Mesenchymal stem cell (in vitro differentiated cells and primary cell): ENCODE results near the gene EFTUD2.
A peak's percentile ranks its signal among the peaks of the same experiment; 100 is the strongest.

Experiments
- DNase-seq: peaks from one replicate; pipeline ENCODE4 v3.0.0-alpha.2; 2013
- H2AFZ ChIP-seq: one replicate; pipeline ENCODE4 v1.6.1; 2013; ENCODE audit warnings: low read depth, mild to moderate bottlenecking, control low read depth, inconsistent platforms, low read length, moderate library complexity
- H2AK5ac ChIP-seq: 2 replicates; pipeline ENCODE4 v1.6.1; 2013; ENCODE audit warnings: low read length, moderate library complexity, mild to moderate bottlenecking, inconsistent platforms; ENCODE audit not compliant: severe bottlenecking
- H2BK120ac ChIP-seq: one replicate; pipeline ENCODE4 v1.6.1; 2013; ENCODE audit warnings: low read depth, mild to moderate bottlenecking, inconsistent platforms, low read length, moderate library complexity
- H2BK12ac ChIP-seq, 2 experiments: one replicate each; pipeline ENCODE4 v1.6.1; 2013; ENCODE audit warnings: inconsistent platforms in 2 of 2, low read length in 2 of 2, mild to moderate bottlenecking in 2 of 2, moderate library complexity in 2 of 2, control low read depth in 1 of 2
- H2BK15ac ChIP-seq: one replicate; pipeline ENCODE4 v1.6.1; 2013; ENCODE audit warnings: mild to moderate bottlenecking, low read depth, inconsistent platforms; ENCODE audit not compliant: poor library complexity, severe bottlenecking
- H2BK5ac ChIP-seq: 2 replicates; pipeline ENCODE4 v1.6.1; 2013; ENCODE audit warnings: low read depth, mild to moderate bottlenecking, low read length, control low read depth, inconsistent platforms; ENCODE audit not compliant: poor library complexity, severe bottlenecking
- H3K14ac ChIP-seq, 2 experiments: one replicate each; pipeline ENCODE4 v1.6.1; 2013; ENCODE audit warnings: inconsistent platforms in 2 of 2, low read length in 2 of 2, control low read depth in 1 of 2, mild to moderate bottlenecking in 1 of 2, moderate library complexity in 1 of 2
- H3K18ac ChIP-seq, 2 experiments: one replicate each; pipeline ENCODE4 v1.6.1; 2013; ENCODE audit warnings: inconsistent platforms in 2 of 2, low read length in 2 of 2, control low read depth in 1 of 2, low read depth in 1 of 2, mild to moderate bottlenecking in 1 of 2
- H3K23ac ChIP-seq, 2 experiments: one replicate each; pipeline ENCODE4 v1.6.1; 2013; ENCODE audit warnings: inconsistent platforms in 2 of 2, low read length in 2 of 2, mild to moderate bottlenecking in 2 of 2, moderate library complexity in 2 of 2, control low read depth in 1 of 2
- H3K27ac ChIP-seq: 2 replicates; pipeline ENCODE4 v1.5.1; 2013; ENCODE audit warnings: mild to moderate bottlenecking, moderate library complexity, low read length, control low read depth, inconsistent platforms; ENCODE audit not compliant: poor library complexity, severe bottlenecking
- H3K27me3 ChIP-seq, 2 experiments: 2 replicates each; pipeline versions ENCODE4 v1.6.1 to v1.7.0; 2013; ENCODE audit warnings: low read length in 2 of 2, mild to moderate bottlenecking in 2 of 2, moderate library complexity in 2 of 2, control low read depth in 1 of 2, inconsistent platforms in 1 of 2; ENCODE audit not compliant: control insufficient read depth in 1 of 2, insufficient read depth in 1 of 2
- H3K36me3 ChIP-seq, 2 experiments: 2 replicates each; pipeline versions ENCODE4 v1.6.1 to v1.7.0; 2013; ENCODE audit warnings: low read length in 2 of 2, control low read depth in 1 of 2, inconsistent platforms in 1 of 2, low read depth in 1 of 2, mild to moderate bottlenecking in 1 of 2; ENCODE audit not compliant: insufficient read depth in 2 of 2, control insufficient read depth in 1 of 2
- H3K4ac ChIP-seq, 2 experiments: one replicate each; pipeline ENCODE4 v1.6.1; 2013; ENCODE audit warnings: inconsistent platforms in 2 of 2, low read length in 2 of 2, mild to moderate bottlenecking in 2 of 2, moderate library complexity in 2 of 2, control low read depth in 1 of 2, low read depth in 1 of 2
- H3K4me1 ChIP-seq: 2 replicates; pipeline ENCODE4 v1.6.1; 2013; ENCODE audit warnings: low read depth, low read length, control low read depth; ENCODE audit not compliant: control insufficient read depth, insufficient read depth
- H3K4me2 ChIP-seq: 2 replicates; pipeline ENCODE4 v1.6.1; 2013; ENCODE audit warnings: low read length, mild to moderate bottlenecking, inconsistent platforms; ENCODE audit not compliant: poor library complexity, severe bottlenecking
- H3K4me3 ChIP-seq, 2 experiments: 2 replicates each; pipeline versions ENCODE4 v1.5.1 to v1.7.0; 2013; ENCODE audit warnings: low read length in 2 of 2, mild to moderate bottlenecking in 2 of 2, control low read depth in 1 of 2, low read depth in 1 of 2; ENCODE audit not compliant: insufficient read depth in 1 of 2
- H3K79me1 ChIP-seq: replicated peaks from 2 replicates; pipeline ENCODE4 v1.6.1; 2013; ENCODE audit warnings: mild to moderate bottlenecking, control low read depth, low read length, inconsistent platforms; ENCODE audit not compliant: poor library complexity, severe bottlenecking
- H3K9ac ChIP-seq: 2 replicates; pipeline ENCODE4 v1.7.0; 2013; ENCODE audit warnings: mild to moderate bottlenecking, low read length, moderate library complexity
- H3K9me3 ChIP-seq: 2 replicates; pipeline ENCODE4 v1.7.0; 2013; ENCODE audit warnings: mild to moderate bottlenecking, low read length; ENCODE audit not compliant: control insufficient read depth
- H4K8ac ChIP-seq: one replicate; pipeline ENCODE4 v1.6.1; 2013; ENCODE audit warnings: inconsistent platforms, mild to moderate bottlenecking, low read length, moderate library complexity
- H4K91ac ChIP-seq: one replicate; pipeline ENCODE4 v1.6.1; 2013; ENCODE audit warnings: mild to moderate bottlenecking, low read length, inconsistent platforms
- WGBS: methylation state at CpG from one replicate; pipeline ENCODE4 v1.1.7; 2013; ENCODE audit warnings: mixed read lengths; 5-methylcytosine and 5-hydroxymethylcytosine counted together

Gene EFTUD2

GRCh38 chr17:44854192-44854591, 45.1 kb downstream of the EFTUD2 start:
- no peak overlapping the region for H2AFZ ChIP-seq
- peak overlapping the region; percentile 43 for H4K91ac ChIP-seq
- peaks cover 88 to 90% of the 10 kb centered on the region in 2 experiments for H3K36me3 ChIP-seq
- H3K4ac ChIP-seq = no peak overlapping the region
- H2BK5ac ChIP-seq = no peak overlapping the region
- no peak overlapping the region for H3K14ac ChIP-seq
- H2BK12ac ChIP-seq = no peak overlapping the region
- no peak overlapping the region for H3K4me2 ChIP-seq
- WGBS = 94% methylated on average over 5 of the region's 5 CpGs
- no peak overlapping the region for H2BK120ac ChIP-seq
- no peak overlapping the region for H3K9ac ChIP-seq
- no peak overlapping the region for H4K8ac ChIP-seq
- DNase-seq = no peak
- peaks cover 3% of the 10 kb centered on the region for H3K9me3 ChIP-seq
- H3K27ac ChIP-seq = no peak overlapping the region
- H3K27me3 ChIP-seq = no peaks in the 10 kb centered on the region
- no peak overlapping the region for H2BK15ac ChIP-seq
- H3K23ac ChIP-seq = no peak overlapping the region
- peaks cover 5% of the 10 kb centered on the region for H3K79me1 ChIP-seq
- H3K4me1 ChIP-seq = no peaks in the 10 kb centered on the region
- no peak overlapping the region for H2AK5ac ChIP-seq
- H3K4me3 ChIP-seq = no peak overlapping the region
- H3K18ac ChIP-seq = no peak overlapping the region

- H3K27me3 ChIP-seq = no peaks in the 10 kb centered on the region
- no peak overlapping the region for H3K27ac ChIP-seq
- H3K4me1 ChIP-seq = no peaks in the 10 kb centered on the region
- H3K36me3 ChIP-seq = peaks cover 57 to 62% of the 10 kb centered on the region in 2 experiments
- no peak overlapping the region for H3K14ac ChIP-seq
- no peak overlapping the region for H4K91ac ChIP-seq
- H3K9ac ChIP-seq = no peak overlapping the region
- H2BK12ac ChIP-seq = no peak overlapping the region
- no peak for DNase-seq
- H3K23ac ChIP-seq = no peak overlapping the region
- peak overlapping the region; percentile 15 for H2BK15ac ChIP-seq
- H2BK120ac ChIP-seq = no peak overlapping the region
- no peak overlapping the region for H2AFZ ChIP-seq
- peaks cover 3% of the 10 kb centered on the region for H3K9me3 ChIP-seq
- no peak overlapping the region for H3K4ac ChIP-seq
- H3K4me3 ChIP-seq = no peak overlapping the region
- H2BK5ac ChIP-seq = no peak overlapping the region
- no peak overlapping the region for H2AK5ac ChIP-seq
- no peak overlapping the region for H3K18ac ChIP-seq
- H3K79me1 ChIP-seq = peaks cover 2% of the 10 kb centered on the region
- WGBS = 84% methylated on average over 4 of the region's 5 CpGs
- no peak overlapping the region for H4K8ac ChIP-seq
- H3K4me2 ChIP-seq = no peak overlapping the region
Observed at GRCh38 chr17:44850612-44851011, 48.6 kb downstream of the EFTUD2 start.

- Histone ChIP-seq H2AFZ (no peak overlapping the region), H3K4me3 (no peak overlapping the region), H3K9me3 (peaks cover 3% of the 10 kb centered on the region), H2AK5ac (no peak overlapping the region), H3K18ac (no peak overlapping the region), H3K23ac (no peak overlapping the region), H3K4me2 (no peak overlapping the region), H3K27ac (no peak overlapping the region), H2BK15ac (no peak overlapping the region), H2BK5ac (no peak overlapping the region), H4K91ac (no peak overlapping the region), H3K9ac (no peak overlapping the region), H3K4me1 (no peaks in the 10 kb centered on the region), H3K4ac (no peak overlapping the region), H2BK12ac (no peak overlapping the region), H3K14ac (no peak overlapping the region), H3K36me3 (peaks cover 51 to 56% of the 10 kb centered on the region in 2 experiments), H4K8ac (no peak overlapping the region), H2BK120ac (no peak overlapping the region), H3K27me3 (no peaks in the 10 kb centered on the region), H3K79me1 (peaks cover 2% of the 10 kb centered on the region)
- 95% methylated on average over 6 of the region's 7 CpGs for WGBS
- DNase-seq = no peak
Observed at GRCh38 chr17:44850025-44850424, 49.2 kb downstream of the EFTUD2 start.

- H3K4me2 ChIP-seq = no peak overlapping the region
- H3K18ac ChIP-seq = no peak overlapping the region
- H2BK15ac ChIP-seq = no peak overlapping the region
- peak overlapping the region; percentile 36 for H4K8ac ChIP-seq
- no peak overlapping the region for H2AK5ac ChIP-seq
- H4K91ac ChIP-seq = no peak overlapping the region
- no peak overlapping the region for H3K14ac ChIP-seq
- peaks cover 3% of the 10 kb centered on the region for H3K9me3 ChIP-seq
- no peak overlapping the region for H2BK120ac ChIP-seq
- no peak overlapping the region for H3K23ac ChIP-seq
- no peak overlapping the region for H3K4ac ChIP-seq
- H2BK5ac ChIP-seq = no peak overlapping the region
- H3K36me3 ChIP-seq = peaks cover 41 to 46% of the 10 kb centered on the region in 2 experiments
- DNase-seq = no peak
- 98% methylated on average over 12 of the region's 12 CpGs for WGBS
- H3K4me1 ChIP-seq = no peaks in the 10 kb centered on the region
- H3K27ac ChIP-seq = no peak overlapping the region
- H2AFZ ChIP-seq = no peak overlapping the region
- no peaks in the 10 kb centered on the region for H3K79me1 ChIP-seq
- H3K4me3 ChIP-seq = no peak overlapping the region
- no peak overlapping the region for H2BK12ac ChIP-seq
- no peaks in the 10 kb centered on the region for H3K27me3 ChIP-seq
- H3K9ac ChIP-seq = no peak overlapping the region
Observed at GRCh38 chr17:44848961-44849489, 50.2 kb downstream of the EFTUD2 start.
